HCT116 (cell line): ENCODE measurements around the gene LCOR. TPM values are rescaled to one million over a fixed set of nuclear protein-coding genes. Genes with fewer than 3 reads are reported as not detected.

ENCODE experiments used
- ATAC-seq: fragments of 200-7000 bp; cut with Tn5 transposase; 2 replicates; pipeline ENCODE4 v1.9.1; 2020; ENCODE audit warnings: mild to moderate bottlenecking, moderate library complexity
- BruUV-seq: library from RNA; stranded (reverse); fragments of 400-500 nt; replicated peaks from 2 replicates; lab custom pipeline; 2021; lab: Mats Ljungman, UMichigan
- CTCF ChIA-PET: fragments of 300-600 bp; sonication (Branson Sonifier 250); formaldehyde crosslinking; loops from one replicate; lab custom pipeline; 2021; ENCODE audit warnings: antibody characterized with exemption; lab: Charles Lee
- POLR2A ChIA-PET: fragments of 300-600, 350-600 bp; sonication (Branson Sonifier 250); formaldehyde crosslinking; loops from one replicate; lab custom pipeline; 2021; ENCODE audit warnings: antibody characterized with exemption; lab: Charles Lee
- RAD21 ChIA-PET, 2 experiments: fragments of 300-600 bp; sonication (Branson Sonifier 250); formaldehyde crosslinking; loops; one replicate each; lab custom pipeline; 2023; ENCODE audit warnings: low total read pairs in 2 of 2; ENCODE audit not compliant: uncharacterized antibody in 2 of 2, unreplicated experiment in 2 of 2, low non-redundant PET in 1 of 2; lab: Charles Lee
- DNase-seq: peaks from one replicate; pipeline ENCODE4 v3.0.0-alpha.2; 2010; ENCODE audit warnings: low read depth, low spot score
- H2AFZ ChIP-seq: fragments of 200-600 bp; shearing (Covaris generic), sonication (generic); 2 replicates; pipeline ENCODE4 v1.6.1; 2017; ENCODE audit warnings: low read depth, mixed run types, mixed read lengths, antibody characterized with exemption, low read length; ENCODE audit not compliant: poor library complexity, severe bottlenecking
- H3K27ac ChIP-seq: 2 replicates; pipeline ENCODE4 v1.5.1; 2012; ENCODE audit warnings: low read depth, low read length
- H3K27me3 ChIP-seq: fragments of 200-600 bp; sonication (generic); 2 replicates; pipeline ENCODE4 v1.6.1; 2016; ENCODE audit warnings: mixed run types, low read length, mixed read lengths; ENCODE audit not compliant: insufficient read depth
- H3K36me3 ChIP-seq, 2 experiments: fragments of 200-500 bp in 1 of 2; fragments of 200-600 bp in 1 of 2; sonication (Bioruptor generic) in 1 of 2; sonication (generic) in 1 of 2; 2 replicates each; pipeline versions ENCODE4 v1.5.1 to v1.6.1; 2014 to 2016; ENCODE audit warnings: low read length in 2 of 2, inconsistent platforms in 1 of 2, mixed read lengths in 1 of 2, mixed run types in 1 of 2; ENCODE audit not compliant: insufficient read depth in 2 of 2, control insufficient read depth in 1 of 2
- H3K4me1 ChIP-seq, 2 experiments: fragments of 200-600 bp in 1 of 2; sonication (generic) in 1 of 2; 2 replicates each; pipeline versions ENCODE4 v1.5.1 to v1.6.1; 2012 to 2017; ENCODE audit warnings: low read length in 2 of 2, inconsistent platforms in 1 of 2, mild to moderate bottlenecking in 1 of 2, mixed read lengths in 1 of 2, mixed run types in 1 of 2, moderate library complexity in 1 of 2; ENCODE audit not compliant: insufficient read depth in 2 of 2, control insufficient read depth in 1 of 2
- H3K4me2 ChIP-seq: fragments of 200-600 bp; sonication (generic); 2 replicates; pipeline ENCODE4 v1.6.1; 2017; ENCODE audit warnings: mixed run types, low read length, mixed read lengths
- H3K4me3 ChIP-seq, 2 experiments: fragments of 200-600 bp in 1 of 2; sonication (generic) in 1 of 2; replicated peaks in 1 of 2; 2 replicates each; pipeline ENCODE4 v1.5.1; 2011 to 2016; ENCODE audit warnings: low read length in 2 of 2, control low read depth in 1 of 2, low read depth in 1 of 2, mild to moderate bottlenecking in 1 of 2, mixed read lengths in 1 of 2, mixed run types in 1 of 2
- H3K79me2 ChIP-seq: fragments of 200-600 bp; sonication (generic); 2 replicates; pipeline ENCODE4 v1.6.1; 2017; ENCODE audit warnings: mild to moderate bottlenecking, mixed run types, low read length, moderate library complexity, mixed read lengths; ENCODE audit not compliant: insufficient read depth
- H3K9ac ChIP-seq: fragments of 200-600 bp; sonication (generic); 2 replicates; pipeline ENCODE4 v1.6.1; 2016; ENCODE audit warnings: low read length, mixed read lengths
- H3K9me2 ChIP-seq: fragments of 200-600 bp; sonication (generic), shearing (Covaris generic); 2 replicates; pipeline ENCODE4 v1.6.1; 2017; ENCODE audit warnings: mixed run types, mild to moderate bottlenecking, moderate library complexity; ENCODE audit not compliant: insufficient read depth
- H3K9me3 ChIP-seq, 2 experiments: fragments of 200-500 bp in 1 of 2; fragments of 200-600 bp in 1 of 2; sonication (Bioruptor generic) in 1 of 2; sonication (generic) in 1 of 2; 2 replicates each; pipeline ENCODE4 v1.6.1; 2014 to 2017; ENCODE audit warnings: low read length in 2 of 2, mixed read lengths in 2 of 2, inconsistent platforms in 1 of 2, low read depth in 1 of 2, mild to moderate bottlenecking in 1 of 2, mixed run types in 1 of 2, moderate library complexity in 1 of 2; ENCODE audit not compliant: control insufficient read depth in 1 of 2, insufficient read depth in 1 of 2
- H4K20me1 ChIP-seq: fragments of 200-600 bp; sonication (generic), shearing (Covaris generic); 2 replicates; pipeline ENCODE4 v1.6.1; 2017; ENCODE audit warnings: mixed run types, mild to moderate bottlenecking, moderate library complexity; ENCODE audit not compliant: insufficient read depth
- ATF3 ChIP-seq: IDR thresholded peaks from 2 replicates; pipeline ENCODE4 v1.6.1; 2012
- CTCF ChIP-seq, 3 experiments: fragments of 200-600 bp in 1 of 3; sonication (generic) in 1 of 3; IDR thresholded peaks in 2 of 3; conservative IDR thresholded peaks in 1 of 3; 2 replicates each; pipeline ENCODE4 v1.5.1; 2012 to 2017; ENCODE audit warnings: low read depth in 2 of 3, low read length in 2 of 3, antibody characterized with exemption in 1 of 3, borderline replicate concordance in 1 of 3, control low read depth in 1 of 3, mild to moderate bottlenecking in 1 of 3, mixed read lengths in 1 of 3, mixed run types in 1 of 3, moderate library complexity in 1 of 3; ENCODE audit not compliant: insufficient read depth in 1 of 3
- FOSL1 ChIP-seq: IDR thresholded peaks from 2 replicates; pipeline ENCODE4 v1.6.1; 2012; ENCODE audit warnings: low read depth
- JUND ChIP-seq: IDR thresholded peaks from 2 replicates; pipeline ENCODE4 v1.6.1; 2012
- MAX ChIP-seq: IDR thresholded peaks from 2 replicates; pipeline ENCODE4 v1.6.1; 2012
- REST ChIP-seq: IDR thresholded peaks from 2 replicates; pipeline ENCODE4 v1.6.1; 2012; ENCODE audit warnings: low read depth
- SP1 ChIP-seq: IDR thresholded peaks from 2 replicates; pipeline ENCODE4 v1.6.1; 2012; ENCODE audit warnings: low read depth
- intact Hi-C: fragments of 100-400 bp; cut with micrococcal nuclease; formaldehyde crosslinking; loops from 2 replicates; pipeline ENCODE4 v1.10.0; 2022
- total RNA-seq: library from RNA; stranded (reverse); gene quantifications from one replicate; pipeline ENCODE4 v1.2.1, GENCODE V29; 2021; ENCODE audit not compliant: unreplicated experiment

LCOR gene
- total RNA-seq, 1 experiment from 2014 or later, result 59.9 TPM

- TF ChIP-seq CTCF (IDR thresholded peaks at IDR 0.05 in 2 of 3, conservative IDR thresholded peaks at IDR 0.05 in 1 of 3; ENCODE audit: borderline replicate concordance in 1 of 3, insufficient read depth in 1 of 3, low read depth in 2 of 3, low read length in 2 of 3) (no peak), ATF3 (no peak)
Observed at GRCh38 chr10:97029271-97029670, 197.2 kb downstream of the LCOR start (continued).

GRCh38 chr10:97030894-97031293, 198.8 kb downstream of the LCOR start:
- H3K9me2 ChIP-seq, result no peaks in the 10 kb centered on the region
- no peak for TF ChIP-seq FOSL1
- no peak for TF ChIP-seq REST
- TF ChIP-seq JUND, result no peak
- no peak for TF ChIP-seq SP1
- TF ChIP-seq ATF3, result no peak
- TF ChIP-seq MAX, result no peak
- TF ChIP-seq, all 23 proteins: peak for 0
- Histone ChIP-seq H3K4me2 (no peak overlapping the region), H4K20me1 (no peaks in the 10 kb centered on the region), H3K9ac (no peak overlapping the region), H3K36me3 (no peaks in the 10 kb centered on the region), H3K27me3 (peaks cover 4% of the 10 kb centered on the region; the same call in 1 of the 2 replicates), H2AFZ (no peak overlapping the region), H3K9me3 (no peaks in the 10 kb centered on the region), H3K4me3 (no peak overlapping the region), H3K79me2 (no peaks in the 10 kb centered on the region), H3K27ac (no peak overlapping the region), H3K4me1 (no peaks in the 10 kb centered on the region)
- no TSS peak for BruUV-seq
- ChIA-PET CTCF (no interaction called here), RAD21 (no interaction called here), POLR2A (no interaction called here)
- intact Hi-C loops, result no loop called here
- DNase-seq, result no peak
- no peak for ATAC-seq
